Activated CD4-positive, alpha-beta T cell treated with anti-CD3 and anti-CD28 coated beads, Interleukin-2, amount 10 ng/mL, durations not matched to agents 7 days and 5 days (primary cell): ENCODE data around the gene COG7. TPM values are rescaled to one million over a fixed set of nuclear protein-coding genes. Genes with fewer than 3 reads are reported as not detected.
A peak's percentile ranks its signal among the peaks of the same experiment; 100 is the strongest.

Source experiments
- CTCF ChIA-PET: fragments of 350-600 bp; sonication (Branson Sonifier 250); formaldehyde crosslinking; loops from one replicate; lab custom pipeline; 2021; ENCODE audit warnings: antibody characterized with exemption; lab: Charles Lee
- POLR2A ChIA-PET: fragments of 350-600 bp; sonication (Branson Sonifier 250); formaldehyde crosslinking; loops from one replicate; lab custom pipeline; 2021; ENCODE audit warnings: antibody characterized with exemption; lab: Charles Lee
- DNase-seq: peaks from one replicate; pipeline ENCODE4 v3.0.0-alpha.2; 2020
- H3K27ac Mint-ChIP-seq: one replicate; pipeline ENCODE4 v1.8.0; 2021; ENCODE audit warnings: mild to moderate bottlenecking, moderate library complexity, mixed read lengths
- H3K27me3 Mint-ChIP-seq: one replicate; pipeline ENCODE4 v1.8.0; 2021; ENCODE audit warnings: mixed read lengths
- H3K36me3 Mint-ChIP-seq: one replicate; pipeline ENCODE4 v1.8.0; 2021; ENCODE audit warnings: low read depth, mixed read lengths
- H3K4me1 Mint-ChIP-seq: one replicate; pipeline ENCODE4 v1.8.0; 2021; ENCODE audit warnings: mixed read lengths
- H3K4me3 Mint-ChIP-seq: one replicate; pipeline ENCODE4 v1.8.0; 2021; ENCODE audit warnings: mild to moderate bottlenecking, moderate library complexity, mixed read lengths
- H3K9me3 Mint-ChIP-seq: one replicate; pipeline ENCODE4 v1.8.0; 2021; ENCODE audit warnings: mixed read lengths
- total RNA-seq, 2 experiments: library from RNA; stranded (reverse); gene quantifications; one replicate each; pipeline ENCODE4 v1.2.3, GENCODE V29; 2021

Gene COG7
- total RNA-seq, 2 experiments from 2014 or later, result 17.9 to 20.2 TPM

DNA sequence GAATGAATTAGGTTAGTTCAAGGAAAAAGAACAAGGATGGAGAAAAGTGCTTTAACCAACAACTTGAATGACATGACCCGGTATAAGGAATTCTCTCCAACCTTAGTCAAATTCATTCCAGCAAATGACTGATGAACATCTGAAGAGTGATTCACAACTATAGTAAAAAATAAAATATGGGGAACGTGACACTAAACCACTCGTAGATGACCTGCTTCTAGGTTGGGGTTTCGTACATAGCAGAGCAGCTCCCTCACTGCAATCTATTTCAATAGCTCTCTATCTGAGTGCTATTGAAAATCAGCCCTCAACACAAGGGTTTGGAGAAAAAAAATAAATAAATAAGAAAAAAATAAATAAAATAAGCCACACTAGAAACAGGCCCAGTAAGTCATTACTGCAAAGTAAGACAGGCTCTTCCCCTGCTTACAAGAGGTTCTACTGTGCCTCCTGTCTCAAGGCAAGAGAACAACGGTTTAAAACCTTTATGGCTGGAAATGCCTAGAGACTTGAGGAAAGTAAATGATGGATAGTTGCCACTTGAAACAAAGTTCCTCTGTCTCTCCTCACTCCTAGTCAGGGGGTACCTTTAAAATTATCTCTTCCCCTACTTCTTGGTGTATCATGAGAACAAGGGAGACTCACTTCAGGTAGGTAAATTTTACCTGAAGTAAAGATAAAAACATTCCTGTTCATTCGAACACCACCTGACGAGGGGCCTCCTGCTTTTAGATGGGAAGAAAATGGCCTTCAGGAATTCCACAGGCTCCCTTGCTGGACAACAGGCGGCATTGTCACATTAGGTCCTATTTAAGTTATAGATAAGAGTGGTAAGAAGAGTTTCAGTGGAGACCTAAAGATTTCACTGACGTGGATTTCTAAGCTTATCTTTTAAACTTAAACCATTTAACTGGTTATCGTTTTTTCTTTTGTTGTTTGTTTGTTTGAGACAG lies 20.5 kb downstream of the COG7 start:
- no peaks in the 10 kb centered on the region for H3K27me3 Mint-ChIP-seq
- H3K4me1 Mint-ChIP-seq, result no peaks in the 10 kb centered on the region
- ChIA-PET POLR2A (no interaction called here), CTCF (interaction anchor here (0.6 kb wide), 3 partner anchors 73 to 198 kb away, joined by 3 read pairs; no protein-coding TSS in a partner anchor)
- no peak overlapping the region for H3K4me3 Mint-ChIP-seq
- H3K36me3 Mint-ChIP-seq, result peaks cover 17% of the 10 kb centered on the region
- H3K9me3 Mint-ChIP-seq, result no peaks in the 10 kb centered on the region
- no peak overlapping the region for H3K27ac Mint-ChIP-seq
- no peak for DNase-seq

DNA sequence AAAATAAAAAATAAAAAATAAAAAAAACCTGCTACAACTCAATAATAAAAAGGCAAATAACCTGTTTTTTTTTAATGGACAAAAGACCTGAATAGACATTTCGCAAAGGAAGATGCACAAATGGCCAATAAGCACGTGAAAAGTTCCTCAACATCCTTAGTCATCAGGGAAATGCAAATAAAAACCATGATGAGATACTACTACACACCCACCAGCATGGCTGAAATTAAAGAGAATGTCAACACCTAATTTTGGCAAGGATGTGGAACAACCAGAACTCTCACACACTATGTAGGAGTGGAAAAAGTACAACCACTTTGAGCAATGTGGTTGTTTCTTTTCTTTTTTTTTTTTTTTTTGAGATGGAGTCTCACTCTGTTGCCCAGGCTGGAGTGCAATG lies 24.6 kb downstream of the COG7 start:
- Mint-ChIP-seq H3K4me1 (no peaks in the 10 kb centered on the region), H3K27me3 (no peaks in the 10 kb centered on the region), H3K4me3 (no peak overlapping the region), H3K27ac (no peak overlapping the region), H3K9me3 (no peaks in the 10 kb centered on the region), H3K36me3 (peaks cover 17% of the 10 kb centered on the region)
- ChIA-PET POLR2A (no interaction called here), CTCF (interaction anchor here (1.1 kb wide), 1 partner anchor 112 kb away, joined by 4 read pairs; no protein-coding TSS in a partner anchor)
- DNase-seq, result no peak

DNA sequence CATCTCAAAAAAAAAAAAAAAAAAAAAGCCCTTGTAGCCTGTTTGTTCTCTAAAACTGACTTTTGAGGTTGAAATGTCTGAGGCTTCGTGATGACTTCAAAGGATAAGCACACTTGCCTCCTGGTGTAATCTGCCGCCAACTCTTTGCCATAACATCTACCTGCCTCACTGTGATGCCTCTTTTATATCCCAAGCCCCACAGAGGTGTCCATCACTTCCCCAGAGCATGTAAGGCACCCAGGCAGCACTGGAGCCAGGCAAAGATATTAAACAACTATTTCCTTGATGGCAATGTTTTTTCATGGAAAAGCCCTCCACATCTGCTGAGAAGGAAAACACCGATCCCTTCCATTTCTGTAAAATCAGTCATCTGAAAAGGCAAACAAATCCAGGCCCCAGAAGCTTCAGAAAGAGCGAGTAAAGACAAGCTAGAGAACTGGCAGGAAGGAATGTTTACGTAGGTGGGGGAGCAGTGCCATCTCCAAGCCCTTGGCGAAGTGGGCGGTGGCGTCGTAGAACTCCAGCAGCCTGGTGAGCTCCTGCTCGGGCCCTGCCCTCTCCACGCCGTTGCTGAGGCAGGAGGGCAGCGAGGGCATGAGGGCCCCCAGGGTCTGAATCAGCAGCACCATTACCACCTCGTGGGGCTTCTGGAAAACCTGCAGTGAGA lies 28.6 kb downstream of the COG7 start:
- Mint-ChIP-seq H3K4me1 (no peaks in the 10 kb centered on the region), H3K9me3 (no peaks in the 10 kb centered on the region), H3K36me3 (peaks cover 15% of the 10 kb centered on the region), H3K4me3 (no peak overlapping the region), H3K27me3 (no peaks in the 10 kb centered on the region), H3K27ac (no peak overlapping the region)
- no peak for DNase-seq
- CTCF ChIA-PET, result interaction anchor here (1.9 kb wide), 1 partner anchor 10 kb away, joined by 15 read pairs; no protein-coding TSS in a partner anchor
- POLR2A ChIA-PET, result no interaction called here

DNA sequence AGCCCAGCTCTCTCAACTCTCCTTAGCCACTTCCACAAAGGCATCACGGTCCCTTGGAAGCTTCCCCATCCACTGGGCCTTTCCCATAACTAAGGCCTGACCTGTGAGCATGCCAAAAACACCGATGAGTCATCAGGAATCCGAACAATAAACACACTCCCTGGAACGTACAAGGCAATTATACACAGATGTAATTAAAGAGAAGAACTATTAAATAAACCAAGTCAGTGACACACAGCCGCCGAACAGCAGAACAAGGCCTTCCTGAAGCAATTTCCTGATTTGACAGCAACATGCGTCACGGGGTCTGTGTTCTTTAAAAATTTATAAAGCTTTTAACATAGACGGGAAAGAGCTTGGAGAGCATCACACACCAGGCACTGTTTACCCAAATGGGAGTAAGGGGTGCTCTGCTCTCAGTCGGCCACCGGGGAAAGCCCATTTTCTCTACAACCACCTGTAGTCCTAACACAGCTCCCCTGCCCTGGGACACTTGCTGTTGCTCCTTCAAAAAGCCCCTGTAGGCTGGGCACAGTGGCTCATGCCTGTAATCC lies 29.4 kb downstream of the COG7 start:
- no peaks in the 10 kb centered on the region for H3K4me1 Mint-ChIP-seq
- ChIA-PET POLR2A (no interaction called here), CTCF (no interaction called here)
- no peak overlapping the region for H3K27ac Mint-ChIP-seq
- no peaks in the 10 kb centered on the region for H3K27me3 Mint-ChIP-seq
- DNase-seq, result no peak
- H3K36me3 Mint-ChIP-seq, result peaks cover 13% of the 10 kb centered on the region
- H3K9me3 Mint-ChIP-seq, result no peaks in the 10 kb centered on the region
- no peak overlapping the region for H3K4me3 Mint-ChIP-seq

DNA sequence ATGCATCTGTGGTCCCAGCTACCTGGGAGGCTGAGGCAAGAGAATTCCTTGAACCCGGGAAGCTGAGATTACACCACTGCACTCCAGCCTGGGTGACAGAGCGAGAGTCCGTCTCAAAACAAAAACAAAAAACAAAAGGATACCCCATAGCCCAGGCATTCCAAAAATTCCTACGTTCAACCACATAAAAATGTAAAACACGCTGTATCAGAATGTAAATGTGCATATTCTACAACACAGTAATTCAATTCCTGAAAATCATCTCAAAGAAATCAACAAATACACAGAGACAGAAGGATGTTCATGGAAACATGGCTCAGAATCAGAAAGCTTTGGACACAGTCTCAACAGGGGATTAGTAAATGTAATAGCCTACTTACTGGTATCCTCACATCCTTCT lies 33.0 kb downstream of the COG7 start:
- POLR2A ChIA-PET, result no interaction called here
- CTCF ChIA-PET, result interaction anchor here (1.1 kb wide), 2 partner anchors 9 to 14 kb away, joined by 3 read pairs; no protein-coding TSS in a partner anchor
- H3K4me1 Mint-ChIP-seq, result no peaks in the 10 kb centered on the region
- DNase-seq, result no peak
- H3K4me3 Mint-ChIP-seq, result no peak overlapping the region
- H3K36me3 Mint-ChIP-seq, result peaks cover 13% of the 10 kb centered on the region
- no peak overlapping the region for H3K27ac Mint-ChIP-seq
- no peaks in the 10 kb centered on the region for H3K27me3 Mint-ChIP-seq
- H3K9me3 Mint-ChIP-seq, result no peaks in the 10 kb centered on the region

DNA sequence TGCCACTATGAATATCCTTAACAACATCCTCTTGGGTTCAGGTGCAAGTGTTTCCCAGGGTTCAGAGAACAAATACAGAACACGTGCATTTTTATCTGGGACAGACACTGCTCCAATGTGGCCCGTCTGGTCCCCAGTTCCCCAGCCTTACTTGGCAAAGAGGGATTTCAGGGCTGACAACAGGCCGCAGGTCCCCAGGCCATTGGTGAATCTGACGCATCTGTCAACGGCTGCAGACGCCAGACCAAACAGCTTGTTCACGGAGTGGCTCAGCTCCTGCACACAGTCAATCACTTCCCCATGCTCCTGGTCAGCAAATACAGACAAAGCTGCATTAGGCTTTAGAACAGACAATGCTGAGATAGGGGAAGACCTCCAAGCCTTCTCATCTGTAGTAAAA lies 36.2 kb downstream of the COG7 start:
- no peaks in the 10 kb centered on the region for H3K4me1 Mint-ChIP-seq
- H3K27me3 Mint-ChIP-seq, result no peaks in the 10 kb centered on the region
- H3K27ac Mint-ChIP-seq, result no peak overlapping the region
- ChIA-PET CTCF (no interaction called here), POLR2A (no interaction called here)
- H3K4me3 Mint-ChIP-seq, result no peak overlapping the region
- peaks cover 12% of the 10 kb centered on the region for H3K36me3 Mint-ChIP-seq
- H3K9me3 Mint-ChIP-seq, result no peaks in the 10 kb centered on the region
- DNase-seq, result no peak

DNA sequence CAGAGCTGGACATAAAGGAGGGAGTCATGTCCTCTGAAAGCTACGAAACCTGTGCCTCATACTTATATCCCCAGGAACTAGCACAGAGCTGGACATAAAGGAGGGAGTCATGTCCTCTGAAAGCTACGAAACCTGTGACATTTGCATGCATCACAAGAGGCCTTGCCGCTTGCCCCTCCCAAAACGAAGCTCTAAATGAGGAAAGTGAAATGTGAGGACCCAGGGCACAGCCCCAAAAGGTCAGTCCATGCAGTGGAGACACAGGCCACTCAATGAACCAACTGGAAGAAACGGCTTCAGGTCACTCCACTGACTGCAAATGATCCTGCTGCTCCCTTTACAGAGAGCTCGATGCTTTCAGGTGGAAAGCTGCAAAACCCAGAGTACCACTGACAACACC lies 38.3 kb downstream of the COG7 start:
- no peak for DNase-seq
- H3K36me3 Mint-ChIP-seq, result peaks cover 17% of the 10 kb centered on the region
- no peak overlapping the region for H3K27ac Mint-ChIP-seq
- no peaks in the 10 kb centered on the region for H3K27me3 Mint-ChIP-seq
- ChIA-PET POLR2A (no interaction called here), CTCF (interaction anchor here (0.7 to 1.5 kb wide), 3 partner anchors 10 to 25 kb away, joined by 3 to 4 read pairs (median 4); no protein-coding TSS in a partner anchor)
- no peaks in the 10 kb centered on the region for H3K9me3 Mint-ChIP-seq
- H3K4me3 Mint-ChIP-seq, result no peak overlapping the region
- no peaks in the 10 kb centered on the region for H3K4me1 Mint-ChIP-seq

DNA sequence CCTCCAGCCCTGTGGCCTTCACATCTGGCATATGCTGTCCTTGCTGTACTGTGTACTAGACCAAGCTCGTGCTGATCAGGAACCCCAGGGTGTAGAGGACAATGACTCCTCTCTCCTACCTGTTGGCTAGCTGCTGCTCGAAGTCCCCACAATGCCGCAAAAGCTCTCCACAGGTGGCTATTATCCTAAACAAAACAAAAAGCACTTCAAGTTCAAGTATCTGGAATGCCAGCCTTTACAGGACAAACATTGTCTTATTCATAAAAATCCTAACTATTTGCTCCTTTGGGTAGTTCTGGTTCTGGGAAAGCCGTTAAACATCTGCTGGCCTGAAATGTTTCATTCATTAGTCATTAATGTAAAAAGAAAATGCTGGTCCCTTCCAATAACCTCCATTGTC lies 42.8 kb downstream of the COG7 start:
- ChIA-PET CTCF (interaction anchor here (0.6 kb wide), 1 partner anchor 11 kb away, joined by 3 read pairs; no protein-coding TSS in a partner anchor), POLR2A (no interaction called here)
- no peak for DNase-seq
- H3K4me3 Mint-ChIP-seq, result no peak overlapping the region
- no peak overlapping the region for H3K27ac Mint-ChIP-seq
- no peaks in the 10 kb centered on the region for H3K9me3 Mint-ChIP-seq
- H3K4me1 Mint-ChIP-seq, result no peaks in the 10 kb centered on the region
- H3K36me3 Mint-ChIP-seq, result peaks cover 14% of the 10 kb centered on the region
- H3K27me3 Mint-ChIP-seq, result no peaks in the 10 kb centered on the region

DNA sequence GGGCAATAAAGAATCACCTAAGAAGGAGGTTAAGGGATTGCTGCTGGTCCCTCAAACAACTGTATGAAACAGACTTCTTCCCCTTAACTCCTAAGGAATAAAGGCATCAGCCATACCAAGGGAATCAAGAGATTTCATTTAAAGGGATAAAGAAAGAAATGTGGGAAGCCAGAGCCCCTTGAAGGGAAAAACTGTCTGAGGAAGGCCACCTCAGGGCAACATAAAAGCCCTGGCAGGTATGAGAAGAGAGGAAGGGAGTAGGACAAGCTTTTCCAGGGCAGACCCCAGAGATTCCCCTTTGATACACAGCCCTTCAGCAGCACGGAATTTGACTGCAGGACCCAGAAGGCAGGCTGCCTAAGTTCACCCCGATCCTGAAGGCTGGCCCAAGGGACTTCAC lies 43.5 kb downstream of the COG7 start:
- Mint-ChIP-seq H3K4me1 (no peaks in the 10 kb centered on the region), H3K27ac (peak overlapping the region; percentile 29), H3K4me3 (no peak overlapping the region), H3K9me3 (no peaks in the 10 kb centered on the region), H3K36me3 (peaks cover 14% of the 10 kb centered on the region), H3K27me3 (no peaks in the 10 kb centered on the region)
- ChIA-PET CTCF (no interaction called here), POLR2A (no interaction called here)
- DNase-seq, result no peak

DNA sequence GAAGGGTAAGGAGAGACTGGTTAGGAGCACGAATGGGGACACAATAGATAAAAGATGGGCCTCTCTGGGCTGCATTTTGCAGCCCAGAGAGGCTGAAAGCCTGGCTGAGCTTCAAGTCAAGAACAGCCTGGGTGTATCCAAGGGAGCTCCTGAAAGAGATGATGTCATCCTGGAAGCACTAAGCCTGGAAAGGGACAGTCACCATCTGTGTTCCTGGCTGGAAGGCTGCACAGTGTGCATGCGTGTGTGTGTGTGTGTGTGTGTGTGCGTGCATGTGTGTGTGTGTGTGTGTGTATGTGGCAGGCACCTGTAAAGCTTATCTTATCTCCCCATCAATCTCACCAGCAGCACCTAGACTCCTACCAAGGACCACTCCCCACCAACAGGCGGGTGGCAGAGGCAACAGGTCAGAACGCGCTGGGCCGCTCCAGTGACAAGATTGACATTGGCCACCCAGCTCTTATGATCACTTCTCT lies 44.1 kb downstream of the COG7 start:
- ChIA-PET POLR2A (no interaction called here), CTCF (no interaction called here)
- H3K4me1 Mint-ChIP-seq, result no peaks in the 10 kb centered on the region
- no peaks in the 10 kb centered on the region for H3K9me3 Mint-ChIP-seq
- DNase-seq, result no peak
- H3K27ac Mint-ChIP-seq, result no peak overlapping the region
- no peak overlapping the region for H3K4me3 Mint-ChIP-seq
- peaks cover 16% of the 10 kb centered on the region for H3K36me3 Mint-ChIP-seq
- H3K27me3 Mint-ChIP-seq, result no peaks in the 10 kb centered on the region

DNA sequence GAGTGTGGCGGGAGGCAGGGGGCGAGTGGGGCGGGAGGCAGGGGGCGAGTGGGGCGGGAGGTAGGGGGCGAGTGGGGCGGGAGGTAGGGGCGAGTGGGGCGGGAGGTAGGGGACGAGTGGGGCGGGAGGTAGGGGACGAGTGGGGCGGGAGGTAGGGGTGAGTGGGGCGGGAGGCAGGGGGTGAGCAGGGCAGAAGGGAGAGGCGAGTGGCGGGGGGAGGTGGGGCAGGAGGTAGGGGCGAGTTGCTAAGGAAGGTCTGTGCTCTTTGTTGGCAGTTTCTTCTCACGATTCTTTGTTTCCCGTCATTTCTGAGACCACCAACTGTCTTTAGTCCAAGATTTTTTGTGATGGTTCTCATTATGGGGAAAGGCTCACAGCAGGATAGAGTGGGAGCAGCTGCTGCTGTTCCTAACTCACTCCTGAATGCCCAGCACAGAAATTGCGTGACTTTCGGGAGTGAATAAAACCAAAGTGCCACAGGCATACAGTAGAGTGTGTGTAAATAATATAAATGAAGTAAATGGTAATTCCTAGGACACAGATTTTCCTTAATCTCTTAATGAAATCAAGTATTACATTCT lies 44.7 kb downstream of the COG7 start:
- H3K36me3 Mint-ChIP-seq, result peaks cover 14% of the 10 kb centered on the region
- H3K4me3 Mint-ChIP-seq, result no peak overlapping the region
- H3K27ac Mint-ChIP-seq, result no peak overlapping the region
- H3K4me1 Mint-ChIP-seq, result no peaks in the 10 kb centered on the region
- ChIA-PET POLR2A (no interaction called here), CTCF (no interaction called here)
- no peaks in the 10 kb centered on the region for H3K9me3 Mint-ChIP-seq
- no peak for DNase-seq
- no peaks in the 10 kb centered on the region for H3K27me3 Mint-ChIP-seq

DNA sequence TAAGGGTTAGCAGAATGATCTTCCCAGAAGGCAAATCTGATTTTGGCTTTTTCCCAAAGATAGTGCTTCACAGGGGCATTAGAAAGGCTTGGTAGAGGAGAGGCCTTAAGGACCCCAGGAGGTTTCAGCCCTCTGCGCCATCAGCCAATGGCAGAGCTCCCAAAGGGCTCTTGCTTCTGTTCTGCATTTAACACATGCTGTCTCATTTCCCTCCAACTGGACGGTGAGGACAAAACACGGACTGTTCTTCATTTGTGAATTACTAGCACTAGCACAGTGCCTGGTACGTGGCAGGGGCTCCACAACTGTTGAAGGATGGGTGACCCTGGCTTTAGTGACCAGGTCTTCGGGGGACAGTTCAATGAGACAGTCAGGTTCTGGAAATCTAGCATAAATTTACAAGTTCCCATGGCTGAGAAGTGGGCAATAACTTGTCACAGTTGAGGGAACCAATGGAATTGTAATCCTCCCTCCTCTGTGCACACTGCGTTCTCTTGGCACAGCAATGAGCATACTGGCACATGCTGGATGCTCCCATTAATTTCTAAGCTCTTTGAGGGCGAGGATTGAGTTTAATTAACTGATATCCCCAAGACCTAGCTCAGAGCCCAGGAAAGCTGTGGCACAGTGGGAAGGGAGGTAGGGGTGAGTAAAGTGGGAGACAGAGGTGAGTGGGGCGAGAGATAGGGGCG lies 45.4 kb downstream of the COG7 start:
- POLR2A ChIA-PET, result no interaction called here
- no peak overlapping the region for H3K27ac Mint-ChIP-seq
- no peak overlapping the region for H3K4me3 Mint-ChIP-seq
- H3K4me1 Mint-ChIP-seq, result no peaks in the 10 kb centered on the region
- H3K9me3 Mint-ChIP-seq, result no peaks in the 10 kb centered on the region
- no peaks in the 10 kb centered on the region for H3K27me3 Mint-ChIP-seq
- peaks cover 18% of the 10 kb centered on the region for H3K36me3 Mint-ChIP-seq
- no peak for DNase-seq
- CTCF ChIA-PET, result no interaction called here
